Neural crest cell (in vitro differentiated cells): ENCODE measurements around the gene ZNF532. TPM values are rescaled to one million over a fixed set of nuclear protein-coding genes. Genes with fewer than 3 reads are reported as not detected.
A peak's percentile ranks its signal among the peaks of the same experiment; 100 is the strongest.

Experiments
- DNase-seq: peaks from one replicate; pipeline ENCODE4 v3.0.0; 2021; ENCODE audit warnings: low read depth, mixed read lengths, low spot score
- H3K27ac Mint-ChIP-seq: one replicate; pipeline ENCODE4 v1.8.0; 2021; ENCODE audit warnings: mild to moderate bottlenecking, mixed read lengths; ENCODE audit not compliant: unreplicated experiment
- H3K27me3 Mint-ChIP-seq: 2 replicates; pipeline ENCODE4 v1.8.0; 2021; ENCODE audit warnings: low read depth, mild to moderate bottlenecking, mixed read lengths
- H3K36me3 Mint-ChIP-seq: 2 replicates; pipeline ENCODE4 v1.8.0; 2021; ENCODE audit warnings: low read depth, mild to moderate bottlenecking, mixed read lengths
- H3K4me1 Mint-ChIP-seq: 2 replicates; pipeline ENCODE4 v1.8.0; 2021; ENCODE audit warnings: mixed read lengths
- H3K4me3 Mint-ChIP-seq: one replicate; pipeline ENCODE4 v1.8.0; 2021; ENCODE audit warnings: mild to moderate bottlenecking, mixed read lengths
- H3K9me3 Mint-ChIP-seq: 2 replicates; pipeline ENCODE4 v1.8.0; 2021; ENCODE audit warnings: mixed read lengths
- total RNA-seq: library from RNA; stranded (reverse); gene quantifications from 2 replicates; pipeline ENCODE4 v1.2.1, GENCODE V29; 2021
- TF ChIP-seq, protein P1 (sequence below): fragments of 200-600 bp; sonication (generic); conservative IDR thresholded peaks from 2 replicates; pipeline ENCODE4 v1.5.0; 2021; ENCODE audit warnings: antibody characterized with exemption, mild to moderate bottlenecking

The ZNF532 gene
- total RNA-seq, 1 donor from 2014 or later, result 171 TPM

- Mint-ChIP-seq H3K27me3 (no peaks in the 10 kb centered on the region), H3K27ac (no peak overlapping the region), H3K4me1 (peaks cover 35% of the 10 kb centered on the region), H3K9me3 (peaks cover 7% of the 10 kb centered on the region), H3K4me3 (no peak overlapping the region), H3K36me3 (peaks cover 31% of the 10 kb centered on the region)
- TF ChIP-seq, protein P1, sequence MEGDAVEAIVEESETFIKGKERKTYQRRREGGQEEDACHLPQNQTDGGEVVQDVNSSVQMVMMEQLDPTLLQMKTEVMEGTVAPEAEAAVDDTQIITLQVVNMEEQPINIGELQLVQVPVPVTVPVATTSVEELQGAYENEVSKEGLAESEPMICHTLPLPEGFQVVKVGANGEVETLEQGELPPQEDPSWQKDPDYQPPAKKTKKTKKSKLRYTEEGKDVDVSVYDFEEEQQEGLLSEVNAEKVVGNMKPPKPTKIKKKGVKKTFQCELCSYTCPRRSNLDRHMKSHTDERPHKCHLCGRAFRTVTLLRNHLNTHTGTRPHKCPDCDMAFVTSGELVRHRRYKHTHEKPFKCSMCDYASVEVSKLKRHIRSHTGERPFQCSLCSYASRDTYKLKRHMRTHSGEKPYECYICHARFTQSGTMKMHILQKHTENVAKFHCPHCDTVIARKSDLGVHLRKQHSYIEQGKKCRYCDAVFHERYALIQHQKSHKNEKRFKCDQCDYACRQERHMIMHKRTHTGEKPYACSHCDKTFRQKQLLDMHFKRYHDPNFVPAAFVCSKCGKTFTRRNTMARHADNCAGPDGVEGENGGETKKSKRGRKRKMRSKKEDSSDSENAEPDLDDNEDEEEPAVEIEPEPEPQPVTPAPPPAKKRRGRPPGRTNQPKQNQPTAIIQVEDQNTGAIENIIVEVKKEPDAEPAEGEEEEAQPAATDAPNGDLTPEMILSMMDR, result no peak
- no peak for DNase-seq
Measured at GRCh38 chr18:58934933-58935577, 70.4 kb downstream of the ZNF532 start.

GRCh38 chr18:58937071-58937886 is 72.6 kb downstream of the ZNF532 start:
- H3K9me3 Mint-ChIP-seq, result peaks cover 7% of the 10 kb centered on the region
- no peaks in the 10 kb centered on the region for H3K27me3 Mint-ChIP-seq
- DNase-seq, result no peak
- H3K27ac Mint-ChIP-seq, result no peak overlapping the region
- H3K4me3 Mint-ChIP-seq, result no peak overlapping the region
- TF ChIP-seq, protein P1, result no peak
- H3K4me1 Mint-ChIP-seq, result peaks cover 27% of the 10 kb centered on the region
- peaks cover 33% of the 10 kb centered on the region for H3K36me3 Mint-ChIP-seq

GRCh38 chr18:58937887-58938267 is 73.2 kb downstream of the ZNF532 start:
- peaks cover 38% of the 10 kb centered on the region for H3K36me3 Mint-ChIP-seq
- TF ChIP-seq, protein P1, result no peak
- no peak for DNase-seq
- no peaks in the 10 kb centered on the region for H3K27me3 Mint-ChIP-seq
- H3K9me3 Mint-ChIP-seq, result peaks cover 7% of the 10 kb centered on the region
- no peak overlapping the region for H3K4me3 Mint-ChIP-seq
- H3K27ac Mint-ChIP-seq, result no peak overlapping the region
- H3K4me1 Mint-ChIP-seq, result peaks cover 27% of the 10 kb centered on the region

- TF ChIP-seq, protein P1, result no peak
- Mint-ChIP-seq H3K27me3 (no peaks in the 10 kb centered on the region), H3K4me1 (peaks cover 28% of the 10 kb centered on the region), H3K4me3 (no peak overlapping the region), H3K27ac (no peak overlapping the region), H3K36me3 (peaks cover 46% of the 10 kb centered on the region), H3K9me3 (peaks cover 7% of the 10 kb centered on the region)
- no peak for DNase-seq
Measured at GRCh38 chr18:58941426-58942099, 76.9 kb downstream of the ZNF532 start.

DNA sequence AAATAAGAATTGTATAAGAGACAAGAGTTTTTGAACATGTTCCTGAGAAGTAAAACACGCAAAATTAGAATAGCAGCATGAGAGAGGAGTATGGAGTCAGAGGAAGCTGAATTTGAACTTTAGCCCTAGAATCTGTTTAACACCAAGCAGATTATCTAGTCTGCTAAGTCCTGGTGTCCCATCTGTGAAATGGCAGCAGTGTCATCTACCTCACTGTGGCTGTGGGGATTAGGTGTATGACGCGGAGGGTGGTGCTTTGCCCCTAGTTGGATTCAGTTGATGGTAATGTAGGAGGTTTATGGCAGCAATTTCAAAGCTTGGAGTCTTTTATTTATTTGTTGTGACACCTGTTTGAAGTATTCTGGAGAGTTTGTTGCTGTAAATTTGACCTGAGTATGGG is 79.2 kb downstream of the ZNF532 start:
- Mint-ChIP-seq H3K27ac (no peak overlapping the region), H3K4me1 (peaks cover 18% of the 10 kb centered on the region), H3K9me3 (peaks cover 4% of the 10 kb centered on the region), H3K27me3 (no peaks in the 10 kb centered on the region), H3K4me3 (peak overlapping the region; percentile 13), H3K36me3 (peaks cover 36% of the 10 kb centered on the region)
- TF ChIP-seq, protein P1, result no peak
- no peak for DNase-seq
